GM10266 (cell line): Measurements from ENCODE around the gene FRMD4B.
A peak's percentile ranks its signal among the peaks of the same experiment; 100 is the strongest.

Experiments used
- DNase-seq: peaks from one replicate; pipeline ENCODE4 v3.0.0; 2012; ENCODE audit errors: extremely low spot score
- CTCF ChIP-seq: IDR thresholded peaks from 2 replicates; pipeline ENCODE4 v1.5.1; 2012; ENCODE audit warnings: mild to moderate bottlenecking, low read depth; ENCODE audit not compliant: control insufficient read depth, insufficient read depth; ENCODE audit errors: missing control alignments

The FRMD4B gene

GRCh38 chr3:69385723-69386555 is at the start of gene FRMD4B:
Gene FRMD4B (minus strand): TSS chr3:69386088. CDS start chr3:69385989, 99 bp downstream.
- peak; percentile 23 for TF ChIP-seq CTCF
- peak; percentile 44 for DNase-seq

- no peak for TF ChIP-seq CTCF
- DNase-seq, result no peak
These were observed 48.1 kb upstream of the FRMD4B start for GRCh38 chr3:69433969-69434325.

GRCh38 chr3:69433121-69433968 is 47.5 kb upstream of the FRMD4B start:
- DNase-seq, result no peak
- no peak for TF ChIP-seq CTCF

GRCh38 chr3:69428657-69429255 is 42.9 kb upstream of the FRMD4B start:
- DNase-seq, result no peak
- no peak for TF ChIP-seq CTCF

GRCh38 chr3:69426967-69427304 is 41.0 kb upstream of the FRMD4B start:
- no peak for TF ChIP-seq CTCF
- no peak for DNase-seq

GRCh38 chr3:69426291-69426966 is 40.5 kb upstream of the FRMD4B start:
- no peak for TF ChIP-seq CTCF
- DNase-seq, result no peak

GRCh38 chr3:69425249-69425648 is 39.4 kb upstream of the FRMD4B start:
- peak; percentile 41 for DNase-seq
- TF ChIP-seq CTCF, result peak; percentile 47
